Upper lobe of right lung (tissue), 1 donor: Measurements from ENCODE around the gene KCNN4. TPM values are rescaled to one million over a fixed set of nuclear protein-coding genes. Genes with fewer than 3 reads are reported as not detected.

Experiments
- ATAC-seq: fragments of 200-7000 bp; cut with Tn5 transposase; one replicate; pipeline ENCODE4 v1.9.1; 2020; ENCODE audit warnings: mild to moderate bottlenecking, moderate library complexity
- DNase-seq: peaks from one replicate; pipeline ENCODE4 v3.0.0-alpha.2; 2020
- H3K27ac ChIP-seq: fragments of 200-600 bp; one replicate; pipeline ENCODE4 v1.8.0; 2022
- H3K27me3 ChIP-seq: fragments of 200-600 bp; one replicate; pipeline ENCODE4 v1.8.0; 2022; ENCODE audit warnings: mild to moderate bottlenecking
- H3K36me3 ChIP-seq: fragments of 200-600 bp; one replicate; pipeline ENCODE4 v1.8.0; 2022
- H3K4me1 ChIP-seq: fragments of 200-600 bp; one replicate; pipeline ENCODE4 v1.8.0; 2022
- H3K4me3 ChIP-seq: fragments of 200-600 bp; one replicate; pipeline ENCODE4 v1.8.0; 2022; ENCODE audit warnings: mild to moderate bottlenecking
- H3K9me3 ChIP-seq: fragments of 200-600 bp; one replicate; pipeline ENCODE4 v1.8.0; 2022
- CTCF ChIP-seq: fragments of 200-600 bp; IDR thresholded peaks from one replicate; pipeline ENCODE4 v1.8.0; 2022; ENCODE audit warnings: antibody characterized with exemption
- intact Hi-C: fragments of 100-400 bp; cut with DNase I; formaldehyde crosslinking; loops from one replicate; pipeline ENCODE4 v1.11.0; 2022
- total RNA-seq: library from RNA; stranded (reverse); fragmentation: NEBNext Ultra II Directional; extraction: Animal tissue kit (Norgen Biotek cat#: 25700); gene quantifications from one replicate; pipeline ENCODE4 v1.2.1, GENCODE V29; 2021
- donor health status: DM: no; HTN: yes; CAD: no; lungs with severe emphysema.

Gene KCNN4
- total RNA-seq, 1 donor from 2014 or later = 7.3 TPM

- intact Hi-C loops = no loop called here
- TF ChIP-seq CTCF = no peak
- Histone ChIP-seq H3K36me3 (peaks cover 38% of the 10 kb centered on the region), H3K9me3 (no peaks in the 10 kb centered on the region), H3K4me3 (no peak overlapping the region), H3K4me1 (peaks cover 18% of the 10 kb centered on the region), H3K27me3 (no peaks in the 10 kb centered on the region), H3K27ac (no peak overlapping the region)
- no peak for ATAC-seq
- DNase-seq = no peak
Observed at GRCh38 chr19:43752287-43752875, 28.4 kb downstream of the KCNN4 start.

- no peaks in the 10 kb centered on the region for H3K27me3 ChIP-seq
- H3K9me3 ChIP-seq = no peaks in the 10 kb centered on the region
- TF ChIP-seq CTCF = no peak
- H3K4me1 ChIP-seq = peaks cover 18% of the 10 kb centered on the region
- ATAC-seq (no peak), DNase-seq (no peak)
- no peak overlapping the region for H3K27ac ChIP-seq
- no peak overlapping the region for H3K4me3 ChIP-seq
- H3K36me3 ChIP-seq = peaks cover 45% of the 10 kb centered on the region
- intact Hi-C loops = no loop called here
Observed at GRCh38 chr19:43751466-43752220, 29.1 kb downstream of the KCNN4 start.

- no peak for TF ChIP-seq CTCF
- ATAC-seq = no peak
- H3K27me3 ChIP-seq = no peaks in the 10 kb centered on the region
- H3K9me3 ChIP-seq = no peaks in the 10 kb centered on the region
- no peak overlapping the region for H3K27ac ChIP-seq
- peaks cover 60% of the 10 kb centered on the region for H3K36me3 ChIP-seq
- peaks cover 18% of the 10 kb centered on the region for H3K4me1 ChIP-seq
- no peak for DNase-seq
- intact Hi-C loops = no loop called here
- H3K4me3 ChIP-seq = no peak overlapping the region
Observed at GRCh38 chr19:43749898-43750297, 30.9 kb downstream of the KCNN4 start.

- TF ChIP-seq CTCF = no peak
- DNase-seq (no peak), ATAC-seq (no peak)
- intact Hi-C loops = no loop called here
- Histone ChIP-seq H3K36me3 (peaks cover 65% of the 10 kb centered on the region), H3K27me3 (no peaks in the 10 kb centered on the region), H3K9me3 (no peaks in the 10 kb centered on the region), H3K4me3 (no peak overlapping the region), H3K4me1 (peaks cover 24% of the 10 kb centered on the region), H3K27ac (no peak overlapping the region)
Observed at GRCh38 chr19:43749152-43749551, 31.6 kb downstream of the KCNN4 start.

- no peaks in the 10 kb centered on the region for H3K9me3 ChIP-seq
- no peak for ATAC-seq
- H3K4me3 ChIP-seq = no peak overlapping the region
- peaks cover 67% of the 10 kb centered on the region for H3K36me3 ChIP-seq
- no peak for DNase-seq
- TF ChIP-seq CTCF = no peak
- intact Hi-C loops = no loop called here
- H3K27ac ChIP-seq = no peak overlapping the region
- peaks cover 20% of the 10 kb centered on the region for H3K4me1 ChIP-seq
- no peaks in the 10 kb centered on the region for H3K27me3 ChIP-seq
Observed at GRCh38 chr19:43748685-43749084, 32.1 kb downstream of the KCNN4 start.
